Suprapubic skin (tissue), 4 donors: ENCODE results near the gene LAMP1.

Source experiments
- CTCF ChIP-seq, 2 donors: fragments of 200-600 bp in 1 of 2; fragments of 450-650 bp in 1 of 2; sonication (generic) in 1 of 2; IDR thresholded peaks; one replicate each; pipeline ENCODE4 v1.5.1; 2016 to 2019; ENCODE audit warnings: antibody characterized with exemption in 2 of 2, mild to moderate bottlenecking in 1 of 2, moderate library complexity in 1 of 2
- POLR2A ChIP-seq, 2 donors: fragments of 450-650 bp; IDR thresholded peaks; one replicate each; pipeline ENCODE4 v1.6.1; 2017; ENCODE audit warnings: antibody characterized with exemption in 2 of 2, mild to moderate bottlenecking in 2 of 2, moderate library complexity in 2 of 2
- POLR2AphosphoS5 ChIP-seq, 3 donors: sonication (generic); formaldehyde crosslinking; IDR thresholded peaks; one replicate each; pipeline ENCODE4 v1.6.1; 2017; ENCODE audit warnings: antibody characterized with exemption in 3 of 3

- TF ChIP-seq CTCF (IDR thresholded peaks at IDR 0.05) = no peak
- no peak for TF ChIP-seq POLR2A (IDR thresholded peaks at IDR 0.05)
- TF ChIP-seq POLR2AphosphoS5 (IDR thresholded peaks at IDR 0.05) = no peak
These were observed 3.4 kb upstream of the LAMP1 start for GRCh38 chr13:113293686-113294085.
